CD14-positive monocyte (primary cell): ENCODE results near the gene TRAPPC8. TPM values are rescaled to one million over a fixed set of nuclear protein-coding genes. Genes with fewer than 3 reads are reported as not detected.

ENCODE experiments used
- DNase-seq, 3 donors: peaks; one replicate each; pipeline ENCODE4 v3.0.0-alpha.2; 2011 to 2022
- H2AFZ ChIP-seq: 2 replicates; pipeline ENCODE4 v1.6.0; 2012; ENCODE audit warnings: mild to moderate bottlenecking, low read depth, low read length, inconsistent platforms; ENCODE audit not compliant: insufficient read depth, poor library complexity, severe bottlenecking
- H3K27ac ChIP-seq, 2 donors: 1 replicate in 1 of 2; 2 replicates in 1 of 2; pipeline ENCODE4 v1.5.1; 2012 to 2013; ENCODE audit warnings: low read length in 2 of 2, control low read depth in 1 of 2, inconsistent platforms in 1 of 2, low read depth in 1 of 2, mild to moderate bottlenecking in 1 of 2
- H3K27me3 ChIP-seq, 2 donors: one replicate each; pipeline versions ENCODE4 v1.6.0 to v1.6.1; 2011 to 2013; ENCODE audit warnings: low read length in 2 of 2; ENCODE audit not compliant: control insufficient read depth in 2 of 2, insufficient read depth in 2 of 2
- H3K36me3 ChIP-seq, 2 donors: replicated peaks in 1 of 2; 1 replicate in 1 of 2; 2 replicates in 1 of 2; pipeline versions ENCODE4 v1.5.1 to v1.6.1; 2012 to 2013; ENCODE audit warnings: low read length in 2 of 2, control low read depth in 1 of 2, inconsistent platforms in 1 of 2, mild to moderate bottlenecking in 1 of 2; ENCODE audit not compliant: insufficient read depth in 2 of 2, control insufficient read depth in 1 of 2
- H3K4me1 ChIP-seq, 2 donors: 1 replicate in 1 of 2; 2 replicates in 1 of 2; pipeline versions ENCODE4 v1.5.1 to v1.6.1; 2012 to 2013; ENCODE audit warnings: low read length in 2 of 2, control low read depth in 1 of 2, inconsistent platforms in 1 of 2, mild to moderate bottlenecking in 1 of 2, moderate library complexity in 1 of 2; ENCODE audit not compliant: insufficient read depth in 2 of 2, control insufficient read depth in 1 of 2
- H3K4me2 ChIP-seq: replicated peaks from 2 replicates; pipeline ENCODE3; 2012; ENCODE audit warnings: low read length, moderate library complexity, mild to moderate bottlenecking; ENCODE audit not compliant: poor library complexity, severe bottlenecking; ENCODE audit errors: extremely low read depth
- H3K4me3 ChIP-seq, 3 experiments: fragments of 200-600 bp in 1 of 3; sonication (generic) in 1 of 3; replicated peaks in 1 of 3; 1 replicate in 2 of 3; 2 replicates in 1 of 3; pipeline ENCODE4 v1.5.1; 2011 to 2013; ENCODE audit warnings: low read length in 3 of 3, mild to moderate bottlenecking in 3 of 3, control low read depth in 2 of 3, low read depth in 2 of 3, inconsistent platforms in 1 of 3, moderate library complexity in 1 of 3
- H3K79me2 ChIP-seq: 2 replicates; pipeline ENCODE4 v1.6.0; 2012; ENCODE audit warnings: mild to moderate bottlenecking, control low read depth, inconsistent platforms, low read length, moderate library complexity; ENCODE audit not compliant: insufficient read depth
- H3K9ac ChIP-seq: 2 replicates; pipeline ENCODE4 v1.6.0; 2017; ENCODE audit warnings: low read length, mild to moderate bottlenecking; ENCODE audit not compliant: insufficient read depth, poor library complexity, severe bottlenecking
- H3K9me3 ChIP-seq, 2 donors: replicated peaks in 1 of 2; 1 replicate in 1 of 2; 2 replicates in 1 of 2; pipeline versions ENCODE4 v1.5.1 to v1.6.1; 2012 to 2013; ENCODE audit warnings: low read length in 2 of 2, control low read depth in 1 of 2; ENCODE audit not compliant: control insufficient read depth in 1 of 2, insufficient read depth in 1 of 2
- H4K20me1 ChIP-seq: 2 replicates; pipeline ENCODE4 v1.6.0; 2012; ENCODE audit warnings: mild to moderate bottlenecking, low read length, control low read depth, moderate library complexity; ENCODE audit not compliant: insufficient read depth
- H3K27ac Mint-ChIP-seq, 7 donors: one replicate each; pipeline ENCODE4 v1.8.0; 2020; ENCODE audit warnings: mild to moderate bottlenecking in 7 of 7, mixed read lengths in 7 of 7, moderate library complexity in 6 of 7, inconsistent platforms in 2 of 7
- H3K27me3 Mint-ChIP-seq, 3 donors: one replicate each; pipeline ENCODE4 v1.8.0; 2021 to 2022; ENCODE audit warnings: low read depth in 3 of 3, mild to moderate bottlenecking in 3 of 3, mixed read lengths in 3 of 3, moderate library complexity in 3 of 3, inconsistent platforms in 1 of 3
- H3K36me3 Mint-ChIP-seq, 2 donors: one replicate each; pipeline ENCODE4 v1.8.0; 2020; ENCODE audit warnings: mixed read lengths in 2 of 2, inconsistent platforms in 1 of 2, mild to moderate bottlenecking in 1 of 2
- H3K4me1 Mint-ChIP-seq: one replicate; pipeline ENCODE4 v1.8.0; 2020; ENCODE audit warnings: mild to moderate bottlenecking, mixed read lengths
- H3K4me3 Mint-ChIP-seq, 2 donors: one replicate each; pipeline ENCODE4 v1.8.0; 2020; ENCODE audit warnings: mild to moderate bottlenecking in 2 of 2, mixed read lengths in 2 of 2, moderate library complexity in 1 of 2
- H3K9me3 Mint-ChIP-seq, 7 donors: one replicate each; pipeline ENCODE4 v1.8.0; 2020 to 2022; ENCODE audit warnings: mixed read lengths in 7 of 7, mild to moderate bottlenecking in 6 of 7, moderate library complexity in 6 of 7, inconsistent platforms in 2 of 7
- WGBS: methylation state at CpG from one replicate; pipeline ENCODE4 v1.1.5; 2013; ENCODE audit warnings: missing lambda C conversion rate; ENCODE audit not compliant: insufficient coverage; 5-methylcytosine and 5-hydroxymethylcytosine counted together
- intact Hi-C, 2 donors: fragments of 100-400 bp; cut with micrococcal nuclease; formaldehyde crosslinking; loops; one replicate each; pipeline versions ENCODE4 v1.15.0 to v1.15.1; 2023
- polyA minus RNA-seq: library from RNA; depleted of rRNA, polyadenylated mRNA; stranded (reverse); fragments of >200 nt; gene quantifications from 2 replicates; pipeline ENCODE4 v1.2.3, GENCODE V29; 2012
- polyA plus RNA-seq, 3 donors: library from polyadenylated mRNA; depleted of rRNA in 1 of 3; unstranded in 2 of 3; stranded (reverse) in 1 of 3; fragments of 300-500 nt in 2 of 3; fragments of >200 nt in 1 of 3; fragmentation: Illumina TruSeq in 2 of 3; gene quantifications; 1 replicate in 2 of 3; 2 replicates in 1 of 3; pipeline ENCODE4 v1.2.3, GENCODE V29; 2012 to 2021
- total RNA-seq, 12 experiments: library from RNA in 1 of 12; stranded (reverse) in 1 of 12; fragments of 120-200 nt in 1 of 12; gene quantifications; one replicate each; pipeline ENCODE4 v1.2.4 and lab custom pipeline; 2013 to 2026; ENCODE audit warnings: mixed read lengths in 6 of 12, inconsistent platforms in 1 of 12
- TF ChIP-seq, protein P1 (sequence below): fragments of 200-600 bp; IDR thresholded peaks from one replicate; pipeline ENCODE4 v1.8.0; 2022; ENCODE audit warnings: antibody characterized with exemption, mild to moderate bottlenecking

The TRAPPC8 gene, protein sequence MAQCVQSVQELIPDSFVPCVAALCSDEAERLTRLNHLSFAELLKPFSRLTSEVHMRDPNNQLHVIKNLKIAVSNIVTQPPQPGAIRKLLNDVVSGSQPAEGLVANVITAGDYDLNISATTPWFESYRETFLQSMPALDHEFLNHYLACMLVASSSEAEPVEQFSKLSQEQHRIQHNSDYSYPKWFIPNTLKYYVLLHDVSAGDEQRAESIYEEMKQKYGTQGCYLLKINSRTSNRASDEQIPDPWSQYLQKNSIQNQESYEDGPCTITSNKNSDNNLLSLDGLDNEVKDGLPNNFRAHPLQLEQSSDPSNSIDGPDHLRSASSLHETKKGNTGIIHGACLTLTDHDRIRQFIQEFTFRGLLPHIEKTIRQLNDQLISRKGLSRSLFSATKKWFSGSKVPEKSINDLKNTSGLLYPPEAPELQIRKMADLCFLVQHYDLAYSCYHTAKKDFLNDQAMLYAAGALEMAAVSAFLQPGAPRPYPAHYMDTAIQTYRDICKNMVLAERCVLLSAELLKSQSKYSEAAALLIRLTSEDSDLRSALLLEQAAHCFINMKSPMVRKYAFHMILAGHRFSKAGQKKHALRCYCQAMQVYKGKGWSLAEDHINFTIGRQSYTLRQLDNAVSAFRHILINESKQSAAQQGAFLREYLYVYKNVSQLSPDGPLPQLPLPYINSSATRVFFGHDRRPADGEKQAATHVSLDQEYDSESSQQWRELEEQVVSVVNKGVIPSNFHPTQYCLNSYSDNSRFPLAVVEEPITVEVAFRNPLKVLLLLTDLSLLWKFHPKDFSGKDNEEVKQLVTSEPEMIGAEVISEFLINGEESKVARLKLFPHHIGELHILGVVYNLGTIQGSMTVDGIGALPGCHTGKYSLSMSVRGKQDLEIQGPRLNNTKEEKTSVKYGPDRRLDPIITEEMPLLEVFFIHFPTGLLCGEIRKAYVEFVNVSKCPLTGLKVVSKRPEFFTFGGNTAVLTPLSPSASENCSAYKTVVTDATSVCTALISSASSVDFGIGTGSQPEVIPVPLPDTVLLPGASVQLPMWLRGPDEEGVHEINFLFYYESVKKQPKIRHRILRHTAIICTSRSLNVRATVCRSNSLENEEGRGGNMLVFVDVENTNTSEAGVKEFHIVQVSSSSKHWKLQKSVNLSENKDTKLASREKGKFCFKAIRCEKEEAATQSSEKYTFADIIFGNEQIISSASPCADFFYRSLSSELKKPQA (N-terminal part only)
- total RNA-seq (2013) = 72.7 TPM
- 10 to 100 TPM; 16.2 to 52.7 (median 22.1) TPM for polyA plus RNA-seq
- 24.9 and 27.9 TPM in 2 replicates for polyA minus RNA-seq
- 80.1 to 152 (median 103) reads per million in 11 experiments for total RNA-seq (lab: John Stamatoyannopoulos, UW)

DNA sequence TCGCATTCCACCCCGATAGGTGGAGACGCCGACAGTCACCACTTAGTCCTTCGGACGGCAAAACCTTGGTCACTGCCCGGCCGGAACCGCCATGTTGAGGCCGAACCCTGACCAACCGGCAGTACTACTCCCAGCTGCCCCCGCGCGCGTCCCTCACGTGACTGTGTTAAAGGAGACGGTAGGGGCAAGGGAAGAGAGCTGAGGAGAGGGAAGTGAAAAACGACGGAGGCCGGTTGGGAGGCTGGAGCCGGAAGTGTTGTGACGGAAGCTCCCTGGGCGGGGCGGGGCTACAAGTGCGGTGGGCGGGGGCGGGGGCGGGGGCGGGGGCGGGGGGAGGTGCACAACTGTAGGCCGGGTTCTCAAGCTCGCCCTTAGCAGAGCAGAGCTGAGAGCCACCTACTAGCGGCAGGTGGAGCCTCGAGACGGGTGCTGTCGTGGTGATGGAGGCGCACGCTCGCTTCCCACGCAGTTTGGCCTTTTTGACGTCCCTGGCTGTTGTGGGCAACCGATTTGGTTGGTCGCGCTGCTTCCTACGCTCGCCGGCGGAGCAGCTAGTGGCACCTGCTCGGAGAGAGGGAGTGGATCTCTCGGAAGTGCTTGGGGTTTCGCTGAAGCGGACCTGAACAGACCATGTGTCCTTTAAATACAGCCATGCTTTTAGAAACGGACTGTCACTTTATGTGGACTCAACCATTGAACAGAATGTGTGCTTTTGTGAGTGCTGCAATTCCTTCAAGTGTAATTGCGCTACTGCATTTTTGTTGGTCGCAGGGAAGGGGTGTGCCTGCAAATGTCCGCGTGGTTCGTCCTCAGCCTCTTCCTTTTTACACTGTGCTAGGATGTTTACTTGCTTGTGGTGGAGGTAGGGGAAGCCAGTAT lies at the start of gene TRAPPC8:
Gene TRAPPC8 (minus strand): TSS at position 130 of the 879 bp plus-strand sequence. CDS start 364 bp downstream, outside the sequence.
- DNase-seq = peak; percentile 97 to 99 (median 98)
- Mint-ChIP-seq H3K27ac (peak within 1 kb of the TSS; percentile 99 to 100 (median 100)), H3K36me3 (peaks cover 7 to 8% of the 10 kb centered on the region in 2 donors), H3K4me3 (peak within 1 kb of the TSS; percentile 99 to 100), H3K27me3 (no peaks in the 10 kb centered on the region), H3K4me1 (peaks cover 30% of the 10 kb centered on the region), H3K9me3 (peaks cover 0 to 2% (median 0%) of the 10 kb centered on the region in 7 donors)
- H3K27ac ChIP-seq = peak within 1 kb of the TSS; percentile 90 to 92
- peaks cover 31% of the 10 kb centered on the region for H4K20me1 ChIP-seq
- peak within 1 kb of the TSS; percentile 84 to 92 (median 85) for H3K4me3 ChIP-seq
- under 1% methylated on average over 40 of the region's 58 CpGs for WGBS
- H3K9ac ChIP-seq = peak within 1 kb of the TSS; percentile 86
- H3K79me2 ChIP-seq = peaks cover 47% of the 10 kb centered on the region
- TF ChIP-seq, protein P1, sequence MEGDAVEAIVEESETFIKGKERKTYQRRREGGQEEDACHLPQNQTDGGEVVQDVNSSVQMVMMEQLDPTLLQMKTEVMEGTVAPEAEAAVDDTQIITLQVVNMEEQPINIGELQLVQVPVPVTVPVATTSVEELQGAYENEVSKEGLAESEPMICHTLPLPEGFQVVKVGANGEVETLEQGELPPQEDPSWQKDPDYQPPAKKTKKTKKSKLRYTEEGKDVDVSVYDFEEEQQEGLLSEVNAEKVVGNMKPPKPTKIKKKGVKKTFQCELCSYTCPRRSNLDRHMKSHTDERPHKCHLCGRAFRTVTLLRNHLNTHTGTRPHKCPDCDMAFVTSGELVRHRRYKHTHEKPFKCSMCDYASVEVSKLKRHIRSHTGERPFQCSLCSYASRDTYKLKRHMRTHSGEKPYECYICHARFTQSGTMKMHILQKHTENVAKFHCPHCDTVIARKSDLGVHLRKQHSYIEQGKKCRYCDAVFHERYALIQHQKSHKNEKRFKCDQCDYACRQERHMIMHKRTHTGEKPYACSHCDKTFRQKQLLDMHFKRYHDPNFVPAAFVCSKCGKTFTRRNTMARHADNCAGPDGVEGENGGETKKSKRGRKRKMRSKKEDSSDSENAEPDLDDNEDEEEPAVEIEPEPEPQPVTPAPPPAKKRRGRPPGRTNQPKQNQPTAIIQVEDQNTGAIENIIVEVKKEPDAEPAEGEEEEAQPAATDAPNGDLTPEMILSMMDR = no peak
- H2AFZ ChIP-seq = peak within 1 kb of the TSS; percentile 94
- H3K4me2 ChIP-seq = peak within 1 kb of the TSS; percentile 97
- peaks cover 23 to 29% of the 10 kb centered on the region in 2 donors for H3K4me1 ChIP-seq
- intact Hi-C loops = loop anchor here (1.0 to 5.0 kb wide), 2 partner anchors 149 kb away; partner anchors contain the start of gene RNF138 (in 1 of the 2)
- peaks cover 0 to 2% of the 10 kb centered on the region in 2 donors for H3K36me3 ChIP-seq
- H3K27me3 ChIP-seq = no peaks in the 10 kb centered on the region
- no peaks in the 10 kb centered on the region for H3K9me3 ChIP-seq
